BLaER1 treated with 17β-estradiol and CSF1 and Interleukin-3, amounts not matched to agents 10 nM and 100 nM (cell line): ENCODE results near the gene AFF3.

ENCODE experiments used
- H3K27ac ChIP-seq, 11 experiments: shearing (Covaris generic); formaldehyde crosslinking; 2 replicates each; pipeline ENCODE4 v1.8.1; 2022
- H3K27me3 ChIP-seq, 11 experiments: shearing (Covaris generic); formaldehyde crosslinking; 2 replicates each; pipeline ENCODE4 v1.8.1; 2022
- H3K36me3 ChIP-seq, 11 experiments: shearing (Covaris generic); formaldehyde crosslinking; 2 replicates each; pipeline ENCODE4 v1.8.1; 2022
- H3K4me1 ChIP-seq, 10 experiments: shearing (Covaris generic); formaldehyde crosslinking; 2 replicates each; pipeline ENCODE4 v1.8.1; 2022
- H3K4me2 ChIP-seq, 11 experiments: shearing (Covaris generic); formaldehyde crosslinking; 2 replicates each; pipeline ENCODE4 v1.8.1; 2022
- H3K4me3 ChIP-seq, 10 experiments: shearing (Covaris generic); formaldehyde crosslinking; 2 replicates each; pipeline ENCODE4 v1.8.1; 2022
- H3K9ac ChIP-seq, 11 experiments: shearing (Covaris generic); formaldehyde crosslinking; 2 replicates each; pipeline ENCODE4 v1.8.1; 2022
- H3K9me3 ChIP-seq, 11 experiments: shearing (Covaris generic); formaldehyde crosslinking; replicated peaks in 1 of 11; 2 replicates each; pipeline ENCODE4 v1.8.1; 2022
- H4K20me1 ChIP-seq, 11 experiments: shearing (Covaris generic); formaldehyde crosslinking; 2 replicates each; pipeline ENCODE4 v1.8.1; 2022
- Cebpa-rat ChIP-seq, 11 experiments: shearing (Covaris generic); IDR thresholded peaks; 2 replicates each; pipeline ENCODE4 v1.8.1; 2022

AFF3 gene

DNA sequence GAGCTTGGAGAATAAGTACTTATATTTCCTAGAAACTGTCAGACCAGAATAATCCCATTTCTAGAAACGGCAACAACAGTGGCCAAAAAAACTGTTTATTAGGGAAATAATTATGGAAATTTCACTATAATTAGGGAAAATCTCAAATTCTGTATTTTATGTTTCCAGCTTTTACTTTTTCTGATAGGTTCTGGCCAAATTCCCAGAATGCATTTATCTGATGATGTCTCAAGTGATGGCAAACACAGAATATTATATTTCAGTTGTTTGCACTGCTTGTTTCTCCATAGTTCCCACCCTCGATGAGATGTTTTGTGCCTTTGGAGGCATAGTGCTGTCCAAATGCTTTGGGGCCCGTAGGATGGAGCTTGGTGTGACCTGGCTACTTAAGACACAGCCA is 66.9 kb downstream of the AFF3 start:
- Histone ChIP-seq H3K4me3 (no peak overlapping the region), H3K27ac (no peak overlapping the region)
- TF ChIP-seq Cebpa-rat (IDR thresholded peaks at IDR 0.05), result no peak

GRCh38 chr2:100073110-100073509 is 69.3 kb downstream of the AFF3 start:
- Histone ChIP-seq H3K27ac (no peak overlapping the region), H3K27me3 (no peaks in the 10 kb centered on the region)
- TF ChIP-seq Cebpa-rat (IDR thresholded peaks at IDR 0.05), result no peak

More for the DNA sequence above, 66.9 kb downstream of the AFF3 start:
- Histone ChIP-seq H3K9me3 (no peaks in the 10 kb centered on the region), H3K4me1 (peaks cover 0 to 20% (median 7%) of the 10 kb centered on the region in 10 experiments; a peak in 9 of 20 replicates), H3K27me3 (no peaks in the 10 kb centered on the region), H3K36me3 (peaks cover 0 to 80% (median 25%) of the 10 kb centered on the region in 11 experiments; a peak in 13 of 22 replicates), H3K9ac (no peak overlapping the region), H4K20me1 (peaks cover 0 to 14% (median 0%) of the 10 kb centered on the region in 11 experiments; a peak in 4 of 22 replicates), H3K4me2 (no peak overlapping the region)

DNA sequence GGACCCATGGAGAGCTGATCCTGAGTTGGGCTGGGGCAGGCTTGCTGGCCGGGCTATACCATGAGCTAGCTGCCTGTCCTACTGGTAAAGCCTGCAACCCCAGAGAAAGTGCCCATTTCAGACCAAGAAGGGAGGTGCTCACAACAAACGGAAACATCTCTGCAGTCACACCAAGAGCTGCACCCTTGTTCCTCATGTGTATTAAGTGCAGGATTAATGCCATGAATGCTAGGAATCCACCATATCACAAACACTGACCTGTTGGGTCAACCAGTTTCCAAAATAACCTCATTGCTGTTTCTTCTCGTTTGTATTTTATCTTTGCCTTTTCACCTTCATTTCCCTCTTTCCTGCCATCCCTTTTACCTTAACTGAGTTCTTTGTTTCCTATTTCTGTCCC is 69.9 kb downstream of the AFF3 start:
- H3K4me1 ChIP-seq, result peaks cover 0 to 18% (median 4%) of the 10 kb centered on the region in 10 experiments; a peak in 8 of 20 replicates
- no peaks in the 10 kb centered on the region for H3K9me3 ChIP-seq
- H3K9ac ChIP-seq, result no peak overlapping the region
- H3K4me2 ChIP-seq, result no peak overlapping the region
- TF ChIP-seq Cebpa-rat (IDR thresholded peaks at IDR 0.05), result no peak
- H4K20me1 ChIP-seq, result peaks cover 0 to 14% (median 0%) of the 10 kb centered on the region in 11 experiments; a peak in 4 of 22 replicates
- H3K36me3 ChIP-seq, result peaks cover 0 to 57% (median 19%) of the 10 kb centered on the region in 11 experiments; a peak in 13 of 22 replicates
- no peak overlapping the region for H3K4me3 ChIP-seq
- H3K27me3 ChIP-seq, result no peaks in the 10 kb centered on the region
- H3K27ac ChIP-seq, result no peak overlapping the region

More at GRCh38 chr2:100073110-100073509, 69.3 kb downstream of the AFF3 start:
- Histone ChIP-seq H4K20me1 (peaks cover 0 to 14% (median 0%) of the 10 kb centered on the region in 11 experiments; a peak in 4 of 22 replicates), H3K9me3 (no peaks in the 10 kb centered on the region), H3K4me2 (no peak overlapping the region), H3K4me3 (no peak overlapping the region), H3K36me3 (peaks cover 0 to 61% (median 19%) of the 10 kb centered on the region in 11 experiments; a peak in 13 of 22 replicates), H3K9ac (no peak overlapping the region), H3K4me1 (peaks cover 0 to 19% (median 4%) of the 10 kb centered on the region in 10 experiments; a peak in 8 of 20 replicates)

DNA sequence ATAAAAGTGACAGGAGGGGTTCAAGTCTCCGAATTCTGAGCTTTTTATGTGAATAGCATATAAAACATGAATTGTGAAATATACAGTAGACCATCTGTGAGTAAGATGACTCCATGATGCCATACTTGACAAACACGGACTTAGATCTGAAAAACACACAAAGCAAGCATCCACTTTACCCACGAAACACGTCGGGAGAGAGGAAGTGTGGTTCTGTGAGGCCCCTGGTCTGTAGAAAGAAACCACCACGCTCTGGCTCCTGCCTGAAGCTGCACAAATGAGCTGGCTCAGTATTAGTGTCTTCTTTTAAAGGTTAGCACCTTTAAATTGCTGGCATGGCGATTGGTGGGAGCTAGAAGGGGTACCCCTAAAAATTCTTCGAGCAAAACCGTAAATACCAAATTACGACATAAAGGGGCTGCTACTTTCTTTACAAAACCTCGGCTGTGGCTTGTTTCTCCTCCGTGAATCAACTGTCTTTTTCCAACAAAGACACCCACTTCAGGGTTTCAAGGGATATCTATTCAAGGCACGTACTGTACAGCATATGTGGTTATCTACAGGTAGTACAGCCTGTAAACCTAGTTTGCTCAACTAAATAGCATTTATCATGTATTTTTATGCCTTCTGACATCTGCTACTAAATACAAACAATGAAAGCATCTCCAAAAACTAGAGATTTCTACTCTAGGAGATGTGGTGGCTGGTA is 70.9 kb downstream of the AFF3 start:
- H3K9me3 ChIP-seq, result no peaks in the 10 kb centered on the region
- H3K4me3 ChIP-seq, result no peak overlapping the region
- H3K9ac ChIP-seq, result no peak overlapping the region
- H3K4me2 ChIP-seq, result peak overlapping the region in 1 of 11 experiments; percentile 9; a peak in 1 of 22 replicates
- no peak for TF ChIP-seq Cebpa-rat (IDR thresholded peaks at IDR 0.05)
- no peak overlapping the region for H3K27ac ChIP-seq
- H3K4me1 ChIP-seq, result peaks cover 0 to 13% (median 2%) of the 10 kb centered on the region in 10 experiments; a peak in 4 of 20 replicates
- H3K27me3 ChIP-seq, result no peaks in the 10 kb centered on the region
- peaks cover 0 to 50% (median 19%) of the 10 kb centered on the region in 11 experiments; a peak in 13 of 22 replicates for H3K36me3 ChIP-seq
- peaks cover 0 to 14% (median 0%) of the 10 kb centered on the region in 11 experiments; a peak in 5 of 22 replicates for H4K20me1 ChIP-seq

GRCh38 chr2:100070078-100070477 is 72.3 kb downstream of the AFF3 start:
- Histone ChIP-seq H3K9me3 (no peaks in the 10 kb centered on the region), H3K4me1 (peaks cover 0 to 13% (median 2%) of the 10 kb centered on the region in 10 experiments; a peak in 4 of 20 replicates), H3K4me2 (0 out of 22 replicates have a peak overlapping the region, but pooled peaks of 2 of the 11 experiments have one; percentile 1 to 3), H3K36me3 (peaks cover 0 to 38% (median 16%) of the 10 kb centered on the region in 11 experiments; a peak in 12 of 22 replicates), H3K9ac (no peak overlapping the region), H4K20me1 (peaks cover 0 to 14% (median 0%) of the 10 kb centered on the region in 11 experiments; a peak in 5 of 22 replicates), H3K27me3 (no peaks in the 10 kb centered on the region), H3K27ac (no peak overlapping the region), H3K4me3 (no peak overlapping the region)
- TF ChIP-seq Cebpa-rat (IDR thresholded peaks at IDR 0.05), result no peak

- peaks cover 6 to 15% (median 9%) of the 10 kb centered on the region in 11 experiments; a peak in 16 of 22 replicates for H3K9me3 ChIP-seq
- H3K27ac ChIP-seq, result no peak overlapping the region
- H3K4me1 ChIP-seq, result peaks cover 0 to 13% (median 2%) of the 10 kb centered on the region in 10 experiments; a peak in 4 of 20 replicates
- TF ChIP-seq Cebpa-rat (IDR thresholded peaks at IDR 0.05), result no peak
- H3K36me3 ChIP-seq, result peaks cover 0 to 37% (median 18%) of the 10 kb centered on the region in 11 experiments; a peak in 14 of 22 replicates
- no peak overlapping the region for H3K4me2 ChIP-seq
- H4K20me1 ChIP-seq, result peaks cover 0 to 9% (median 0%) of the 10 kb centered on the region in 11 experiments; a peak in 4 of 22 replicates
- no peak overlapping the region for H3K9ac ChIP-seq
- H3K27me3 ChIP-seq, result no peaks in the 10 kb centered on the region
- H3K4me3 ChIP-seq, result no peak overlapping the region
Measured at GRCh38 chr2:100068395-100068794, 74.0 kb downstream of the AFF3 start.

DNA sequence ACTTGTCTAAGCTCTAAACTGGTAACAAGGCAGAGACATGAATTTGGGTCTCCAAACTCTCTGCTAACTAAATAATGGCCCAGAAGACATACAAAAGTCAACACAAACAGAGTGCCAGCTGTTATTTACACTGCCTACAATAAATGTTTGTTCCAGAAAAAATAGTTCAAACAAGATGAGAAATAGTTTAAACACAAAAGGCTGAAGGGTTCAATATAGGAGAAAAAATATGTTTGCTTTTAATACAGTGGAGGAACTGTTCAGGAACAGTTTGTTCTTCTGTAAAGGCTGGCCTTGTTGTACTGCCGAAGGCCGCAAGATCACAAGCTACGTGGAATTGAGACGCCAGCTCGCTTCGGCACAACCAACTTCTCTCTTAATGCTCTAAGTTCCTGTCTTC is 74.6 kb downstream of the AFF3 start:
- TF ChIP-seq Cebpa-rat (IDR thresholded peaks at IDR 0.05), result no peak
- Histone ChIP-seq H3K9ac (no peak overlapping the region), H3K9me3 (peaks cover 8 to 19% (median 13%) of the 10 kb centered on the region in 11 experiments; a peak in 18 of 22 replicates), H3K27ac (no peak overlapping the region), H3K36me3 (peaks cover 0 to 35% (median 15%) of the 10 kb centered on the region in 11 experiments; a peak in 17 of 22 replicates), H3K4me3 (no peak overlapping the region), H3K27me3 (no peaks in the 10 kb centered on the region), H3K4me2 (no peak overlapping the region), H4K20me1 (peaks cover 0 to 9% (median 0%) of the 10 kb centered on the region in 11 experiments; a peak in 3 of 22 replicates), H3K4me1 (peaks cover 0 to 13% (median 2%) of the 10 kb centered on the region in 10 experiments; a peak in 5 of 20 replicates)

- Histone ChIP-seq H3K4me3 (no peak overlapping the region), H3K36me3 (peaks cover 0 to 35% (median 24%) of the 10 kb centered on the region in 11 experiments; a peak in 18 of 22 replicates), H3K4me1 (peaks cover 0 to 15% (median 6%) of the 10 kb centered on the region in 10 experiments; a peak in 11 of 20 replicates), H3K9ac (no peak overlapping the region), H3K27ac (no peak overlapping the region), H4K20me1 (peaks cover 0 to 3% (median 0%) of the 10 kb centered on the region in 11 experiments; a peak in 4 of 22 replicates), H3K4me2 (no peak overlapping the region), H3K9me3 (peaks cover 9 to 28% (median 17%) of the 10 kb centered on the region in 11 experiments; a peak in 18 of 22 replicates), H3K27me3 (no peaks in the 10 kb centered on the region)
- TF ChIP-seq Cebpa-rat (IDR thresholded peaks at IDR 0.05), result no peak
Measured at GRCh38 chr2:100066856-100067255, 75.5 kb downstream of the AFF3 start.

GRCh38 chr2:100066246-100066645 is 76.1 kb downstream of the AFF3 start:
- peaks cover 0 to 39% (median 30%) of the 10 kb centered on the region in 11 experiments; a peak in 19 of 22 replicates for H3K36me3 ChIP-seq
- no peak overlapping the region for H3K4me2 ChIP-seq
- H3K4me1 ChIP-seq, result peaks cover 0 to 15% (median 3%) of the 10 kb centered on the region in 10 experiments; a peak in 10 of 20 replicates
- H3K4me3 ChIP-seq, result no peak overlapping the region
- H3K27me3 ChIP-seq, result no peaks in the 10 kb centered on the region
- H3K9ac ChIP-seq, result no peak overlapping the region
- no peak overlapping the region for H3K27ac ChIP-seq
- H4K20me1 ChIP-seq, result no peaks in the 10 kb centered on the region; a peak in 2 of 22 replicates
- H3K9me3 ChIP-seq, result peaks cover 9 to 29% (median 18%) of the 10 kb centered on the region in 11 experiments; a peak in 18 of 22 replicates
- TF ChIP-seq Cebpa-rat (IDR thresholded peaks at IDR 0.05), result no peak
